CD4-positive, CD25-positive, alpha-beta regulatory T cell (primary cell): ENCODE results near the gene APOOL. TPM values are rescaled to one million over a fixed set of nuclear protein-coding genes. Genes with fewer than 3 reads are reported as not detected.

ENCODE experiments used
- ATAC-seq, 2 donors: fragments of 150-1000 bp; cut with Tn5 transposase; one replicate each; pipeline ENCODE4 v1.10.0; 2021; ENCODE audit warnings: low read depth in 2 of 2, moderate number of reproducible peaks in 2 of 2, moderate library complexity in 1 of 2
- DNase-seq, 3 donors: peaks; one replicate each; pipeline versions ENCODE4 v3.0.0 to v3.0.0-alpha.2; 2012 to 2022; ENCODE audit warnings: mixed read lengths in 1 of 3
- H3K27ac ChIP-seq: one replicate; pipeline ENCODE4 v1.7.0; 2013; ENCODE audit warnings: mild to moderate bottlenecking, low read length; ENCODE audit not compliant: insufficient read depth, poor library complexity, severe bottlenecking
- H3K27me3 ChIP-seq: one replicate; pipeline ENCODE4 v1.7.0; 2013; ENCODE audit warnings: low read length; ENCODE audit not compliant: control insufficient read depth, insufficient read depth
- H3K36me3 ChIP-seq: one replicate; pipeline ENCODE4 v1.7.0; 2013; ENCODE audit warnings: mild to moderate bottlenecking, low read length, moderate library complexity; ENCODE audit not compliant: control insufficient read depth, insufficient read depth
- H3K4me1 ChIP-seq: 2 replicates; pipeline ENCODE4 v1.7.0; 2013; ENCODE audit warnings: mild to moderate bottlenecking, low read length; ENCODE audit not compliant: insufficient read depth, control insufficient read depth, poor library complexity, severe bottlenecking
- H3K4me3 ChIP-seq: one replicate; pipeline ENCODE4 v1.7.0; 2013; ENCODE audit warnings: low read depth, mild to moderate bottlenecking, low read length, moderate library complexity
- H3K9me3 ChIP-seq, 2 experiments: 1 replicate in 1 of 2; 2 replicates in 1 of 2; pipeline ENCODE4 v1.7.0; 2013; ENCODE audit warnings: low read length in 2 of 2, mild to moderate bottlenecking in 1 of 2, moderate library complexity in 1 of 2; ENCODE audit not compliant: control insufficient read depth in 2 of 2
- H3K27ac Mint-ChIP-seq, 3 donors: one replicate each; pipeline ENCODE4 v1.8.0; 2020 to 2022; ENCODE audit warnings: mild to moderate bottlenecking in 3 of 3, mixed read lengths in 3 of 3, moderate library complexity in 2 of 3
- H3K27me3 Mint-ChIP-seq: one replicate; pipeline ENCODE4 v1.8.0; 2022; ENCODE audit warnings: mild to moderate bottlenecking, mixed read lengths
- H3K36me3 Mint-ChIP-seq: one replicate; pipeline ENCODE4 v1.8.0; 2020; ENCODE audit warnings: mixed read lengths
- H3K4me1 Mint-ChIP-seq, 4 donors: one replicate each; pipeline ENCODE4 v1.8.0; 2020 to 2022; ENCODE audit warnings: mixed read lengths in 4 of 4, mild to moderate bottlenecking in 1 of 4
- H3K4me3 Mint-ChIP-seq, 4 donors: one replicate each; pipeline ENCODE4 v1.8.0; 2020 to 2022; ENCODE audit warnings: mild to moderate bottlenecking in 4 of 4, mixed read lengths in 4 of 4, moderate library complexity in 3 of 4
- H3K9me3 Mint-ChIP-seq, 7 donors: one replicate each; pipeline ENCODE4 v1.8.0; 2020 to 2022; ENCODE audit warnings: mixed read lengths in 7 of 7, mild to moderate bottlenecking in 3 of 7, moderate library complexity in 2 of 7
- polyA plus RNA-seq, 4 donors: library from polyadenylated mRNA; unstranded; fragments of 300-500 nt; fragmentation: Illumina TruSeq; gene quantifications; one replicate each; pipeline ENCODE4 v1.2.3, GENCODE V29; 2021
- total RNA-seq: library from RNA; stranded (reverse); gene quantifications from one replicate; pipeline ENCODE4 v1.2.3, GENCODE V29; 2022

APOOL gene
- total and polyA plus RNA-seq, 5 donors from 2014 or later, result 2.2 to 7.4 (median 4.0) TPM

DNA sequence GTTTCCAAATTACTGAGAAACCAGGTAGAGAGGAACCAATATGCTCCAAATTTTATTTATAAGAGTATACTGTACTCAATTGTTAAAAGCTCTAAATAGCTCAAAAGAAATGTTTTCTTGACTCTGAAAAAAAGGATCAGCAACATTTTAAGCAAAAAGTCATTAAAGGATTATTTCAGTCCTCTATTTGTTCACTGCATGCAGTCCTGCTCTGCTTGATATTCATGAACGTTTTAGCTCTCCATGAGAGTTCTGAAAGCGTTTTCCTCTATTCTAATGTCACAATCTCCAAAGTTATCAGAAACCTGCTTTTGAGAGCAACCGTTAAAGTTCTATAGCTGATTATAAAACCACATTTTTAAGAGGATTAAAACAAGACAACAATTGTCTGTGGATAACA lies 110.5 kb downstream of the APOOL start:
- Mint-ChIP-seq H3K27me3 (no peaks in the 10 kb centered on the region), H3K27ac (no peak overlapping the region), H3K36me3 (no peaks in the 10 kb centered on the region), H3K4me1 (no peaks in the 10 kb centered on the region), H3K9me3 (no peaks in the 10 kb centered on the region), H3K4me3 (no peak overlapping the region)
- no peak overlapping the region for H3K4me3 ChIP-seq
- no peaks in the 10 kb centered on the region for H3K36me3 ChIP-seq
- no peak overlapping the region for H3K27ac ChIP-seq
- ATAC-seq, result no peak
- H3K9me3 ChIP-seq, result no peaks in the 10 kb centered on the region
- no peak for DNase-seq
- no peaks in the 10 kb centered on the region for H3K4me1 ChIP-seq
- no peaks in the 10 kb centered on the region for H3K27me3 ChIP-seq

- Mint-ChIP-seq H3K4me3 (no peak overlapping the region), H3K27me3 (no peaks in the 10 kb centered on the region), H3K27ac (no peak overlapping the region), H3K36me3 (no peaks in the 10 kb centered on the region), H3K4me1 (no peaks in the 10 kb centered on the region), H3K9me3 (no peaks in the 10 kb centered on the region)
- DNase-seq (no peak), ATAC-seq (no peak)
- H3K27ac ChIP-seq, result no peak overlapping the region
- H3K4me1 ChIP-seq, result no peaks in the 10 kb centered on the region
- no peaks in the 10 kb centered on the region for H3K27me3 ChIP-seq
- H3K4me3 ChIP-seq, result no peak overlapping the region
- H3K9me3 ChIP-seq, result no peaks in the 10 kb centered on the region
- no peaks in the 10 kb centered on the region for H3K36me3 ChIP-seq
Measured at GRCh38 chrX:85114776-85115175, 111.1 kb downstream of the APOOL start.

- no peaks in the 10 kb centered on the region for H3K9me3 ChIP-seq
- no peak overlapping the region for H3K4me3 Mint-ChIP-seq
- no peaks in the 10 kb centered on the region for H3K36me3 ChIP-seq
- H3K27ac Mint-ChIP-seq, result no peak overlapping the region
- no peaks in the 10 kb centered on the region for H3K4me1 Mint-ChIP-seq
- H3K27me3 Mint-ChIP-seq, result no peaks in the 10 kb centered on the region
- no peaks in the 10 kb centered on the region for H3K36me3 Mint-ChIP-seq
- DNase-seq, result no peak
- no peak overlapping the region for H3K4me3 ChIP-seq
- H3K9me3 Mint-ChIP-seq, result no peaks in the 10 kb centered on the region
- no peaks in the 10 kb centered on the region for H3K4me1 ChIP-seq
- no peaks in the 10 kb centered on the region for H3K27me3 ChIP-seq
- no peak overlapping the region for H3K27ac ChIP-seq
- no peak for ATAC-seq
Measured at GRCh38 chrX:85115252-85115651, 111.6 kb downstream of the APOOL start.

DNA sequence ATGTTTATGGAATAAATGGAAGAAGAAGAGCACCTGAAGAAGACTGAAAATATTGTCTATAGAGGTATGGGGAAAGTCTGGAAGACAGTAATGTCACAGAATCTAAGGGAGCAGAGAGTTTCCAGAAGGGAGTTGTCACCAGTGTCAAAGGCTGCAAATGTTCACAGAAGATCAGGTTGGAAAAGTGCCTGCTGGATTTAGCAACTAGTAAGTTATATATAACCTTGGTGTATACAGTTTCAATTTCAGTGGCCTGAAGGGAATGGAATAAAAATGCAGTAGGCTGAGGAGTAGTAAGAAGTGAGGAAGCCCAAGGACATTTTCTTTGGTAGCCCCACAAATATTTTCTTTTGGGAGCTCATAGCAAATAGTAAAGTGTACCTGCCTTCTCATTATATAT lies 132.7 kb downstream of the APOOL start:
- H3K4me3 ChIP-seq, result no peak overlapping the region
- Mint-ChIP-seq H3K4me3 (no peak overlapping the region), H3K4me1 (no peaks in the 10 kb centered on the region), H3K27ac (no peak overlapping the region), H3K27me3 (no peaks in the 10 kb centered on the region), H3K36me3 (no peaks in the 10 kb centered on the region), H3K9me3 (peaks cover 0 to 3% (median 0%) of the 10 kb centered on the region in 7 donors)
- H3K36me3 ChIP-seq, result no peaks in the 10 kb centered on the region
- no peaks in the 10 kb centered on the region for H3K9me3 ChIP-seq
- no peaks in the 10 kb centered on the region for H3K4me1 ChIP-seq
- no peaks in the 10 kb centered on the region for H3K27me3 ChIP-seq
- no peak for DNase-seq
- no peak overlapping the region for H3K27ac ChIP-seq
- ATAC-seq, result no peak

DNA sequence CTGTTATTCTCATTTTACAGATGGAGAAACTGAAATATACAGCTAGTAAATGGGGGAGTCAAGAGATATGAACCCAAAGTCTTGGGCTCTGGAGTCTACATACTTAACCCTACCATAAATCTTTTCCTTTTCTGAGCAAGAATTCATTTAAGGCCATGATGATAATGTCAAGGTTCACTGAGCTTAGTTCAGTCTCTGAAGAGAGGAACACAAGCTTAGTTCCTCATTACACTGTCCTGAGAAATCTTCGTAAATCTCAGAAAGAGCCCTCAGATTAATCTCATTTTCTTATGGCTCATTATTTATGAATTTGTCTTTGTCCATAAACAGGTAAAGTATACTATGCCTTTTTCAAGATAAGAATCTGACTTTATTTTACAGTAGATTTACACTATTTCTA lies 135.7 kb downstream of the APOOL start:
- no peak overlapping the region for H3K4me3 Mint-ChIP-seq
- Histone ChIP-seq H3K9me3 (no peaks in the 10 kb centered on the region), H3K27ac (no peak overlapping the region), H3K27me3 (no peaks in the 10 kb centered on the region), H3K36me3 (no peaks in the 10 kb centered on the region), H3K4me1 (no peaks in the 10 kb centered on the region), H3K4me3 (no peak overlapping the region)
- DNase-seq (no peak), ATAC-seq (no peak)
- no peak overlapping the region for H3K27ac Mint-ChIP-seq
- no peaks in the 10 kb centered on the region for H3K4me1 Mint-ChIP-seq
- no peaks in the 10 kb centered on the region for H3K27me3 Mint-ChIP-seq
- no peaks in the 10 kb centered on the region for H3K36me3 Mint-ChIP-seq
- peaks cover 0 to 2% (median 0%) of the 10 kb centered on the region in 7 donors for H3K9me3 Mint-ChIP-seq

- Mint-ChIP-seq H3K27me3 (no peaks in the 10 kb centered on the region), H3K9me3 (no peaks in the 10 kb centered on the region), H3K27ac (no peak overlapping the region), H3K4me3 (no peak overlapping the region), H3K36me3 (no peaks in the 10 kb centered on the region), H3K4me1 (no peaks in the 10 kb centered on the region)
- Histone ChIP-seq H3K4me3 (no peak overlapping the region), H3K27ac (no peak overlapping the region), H3K9me3 (no peaks in the 10 kb centered on the region), H3K4me1 (no peaks in the 10 kb centered on the region), H3K36me3 (no peaks in the 10 kb centered on the region), H3K27me3 (no peaks in the 10 kb centered on the region)
- no peak for DNase-seq
- ATAC-seq, result no peak
Measured at GRCh38 chrX:85140964-85141363, 137.3 kb downstream of the APOOL start.

Other genes with a start within 250 kb of the APOOL start
- not detected for gene SATL1, start 239.9 kb downstream of the APOOL start, total RNA-seq
- gene SATL1, start 239.9 kb downstream of the APOOL start, polyA plus RNA-seq, result not detected
- 1.2 TPM for gene ZNF711, start 240.1 kb downstream of the APOOL start, total RNA-seq
- gene ZNF711, start 240.1 kb downstream of the APOOL start, polyA plus RNA-seq, result under 1 TPM in 3 of 4 donors, not detected in 1; 0.31 to 0.54 (median 0.46) TPM